ENCODE results near the gene PDXP.
A peak's percentile ranks its signal among the peaks of the same experiment; 100 is the strongest.

The PDXP gene

DNA sequence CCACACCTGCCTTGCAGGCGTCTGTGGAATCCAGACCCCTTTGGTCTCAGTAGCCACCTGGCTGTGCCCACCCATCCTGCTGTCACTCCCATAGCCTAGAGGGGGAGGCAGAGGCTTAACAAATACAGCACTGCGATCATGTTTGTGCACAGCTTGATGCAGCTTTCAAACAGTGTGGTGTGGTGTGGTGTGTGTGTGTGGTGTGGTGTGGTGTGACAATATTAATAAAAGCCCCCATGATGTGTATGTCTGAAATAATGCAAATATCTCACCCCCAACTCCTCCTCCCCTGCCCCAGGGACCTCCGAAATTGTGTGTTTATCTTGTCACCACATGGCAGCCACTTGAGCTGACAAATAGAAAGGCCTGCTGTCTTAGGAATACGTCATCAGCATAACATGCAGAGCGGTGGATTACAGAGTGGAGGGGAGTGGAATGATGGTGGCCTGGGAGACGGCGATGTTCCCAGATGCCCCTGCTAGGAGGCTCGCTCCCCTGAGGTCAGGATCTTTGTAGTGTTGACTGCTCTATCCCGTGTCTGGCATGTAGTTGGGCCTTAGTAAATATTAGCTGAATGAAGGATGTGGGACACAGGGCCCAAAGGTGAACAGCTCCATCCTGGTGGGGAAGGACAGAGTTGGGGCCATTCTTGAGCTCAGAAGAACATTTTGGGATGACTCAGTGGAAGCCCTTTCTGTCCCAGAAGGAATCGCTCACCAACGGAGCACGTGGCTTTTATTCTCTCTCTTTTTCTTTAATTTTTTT lies 2.8 kb downstream of the PDXP start (continued):
- no peak for TF ChIP-seq ZNF148 (tag by site-specific recombination; IDR thresholded peaks at IDR 0.05; ENCODE audit: borderline replicate concordance)
- TF ChIP-seq HOXA7 (CRISPR knock-in tag; IDR thresholded peaks at IDR 0.05; ENCODE audit: borderline replicate concordance), result no peak
- TF ChIP-seq, protein P1, sequence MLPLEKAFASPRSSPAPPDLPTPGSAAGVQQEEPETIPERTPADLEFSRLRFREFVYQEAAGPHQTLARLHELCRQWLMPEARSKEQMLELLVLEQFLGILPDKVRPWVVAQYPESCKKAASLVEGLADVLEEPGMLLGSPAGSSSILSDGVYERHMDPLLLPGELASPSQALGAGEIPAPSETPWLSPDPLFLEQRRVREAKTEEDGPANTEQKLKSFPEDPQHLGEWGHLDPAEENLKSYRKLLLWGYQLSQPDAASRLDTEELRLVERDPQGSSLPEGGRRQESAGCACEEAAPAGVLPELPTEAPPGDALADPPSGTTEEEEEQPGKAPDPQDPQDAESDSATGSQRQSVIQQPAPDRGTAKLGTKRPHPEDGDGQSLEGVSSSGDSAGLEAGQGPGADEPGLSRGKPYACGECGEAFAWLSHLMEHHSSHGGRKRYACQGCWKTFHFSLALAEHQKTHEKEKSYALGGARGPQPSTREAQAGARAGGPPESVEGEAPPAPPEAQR (tag by site-specific recombination; IDR thresholded peaks at IDR 0.05), result no peak
- TF ChIP-seq PRDM4 (tag by site-specific recombination; IDR thresholded peaks at IDR 0.05), result 0 out of 2 replicates have a peak, but pooled peaks have one; percentile 28
- TF ChIP-seq ZNF132 (tag by site-specific recombination; IDR thresholded peaks at IDR 0.05; ENCODE audit: borderline replicate concordance), result no peak
- no peak for TF ChIP-seq ZNF785 (tag by site-specific recombination; IDR thresholded peaks at IDR 0.05)
- TF ChIP-seq ZNF658 (tag by site-specific recombination; IDR thresholded peaks at IDR 0.05), result no peak
- TF ChIP-seq ZBTB21 (tag by site-specific recombination; IDR thresholded peaks at IDR 0.05), result peak; percentile 91
- no peak for TF ChIP-seq ZNF555 (tag by site-specific recombination; conservative IDR thresholded peaks at IDR 0.05)
- no peak for TF ChIP-seq ZNF776 (tag by site-specific recombination; IDR thresholded peaks at IDR 0.05; ENCODE audit: borderline replicate concordance)
- TF ChIP-seq ZNF433 (tag by site-specific recombination; IDR thresholded peaks at IDR 0.05; ENCODE audit: low read depth), result no peak
- TF ChIP-seq ZFP69B (tag by site-specific recombination; IDR thresholded peaks at IDR 0.05), result no peak
- 0 out of 2 replicates have a peak, but pooled peaks have one; percentile 34 for TF ChIP-seq ZNF394 (tag by site-specific recombination; IDR thresholded peaks at IDR 0.05; ENCODE audit: borderline replicate concordance)
- no peak for TF ChIP-seq ZNF138 (tag by site-specific recombination; IDR thresholded peaks at IDR 0.05; ENCODE audit: borderline replicate concordance)
- TF ChIP-seq ZNF248 (tag by site-specific recombination; IDR thresholded peaks at IDR 0.05), result no peak
- peak; percentile 25; the same call in 1 of the 2 replicates for TF ChIP-seq ZNF654 (tag by site-specific recombination; IDR thresholded peaks at IDR 0.05; ENCODE audit: low read depth)
- no peak for TF ChIP-seq AEBP2 (tag by site-specific recombination; IDR thresholded peaks at IDR 0.05; ENCODE audit: borderline replicate concordance)
- TF ChIP-seq ZNF843 (tag by site-specific recombination; IDR thresholded peaks at IDR 0.05), result no peak
- peak; percentile 62 for TF ChIP-seq ZNF341 (tag by site-specific recombination; IDR thresholded peaks at IDR 0.05; ENCODE audit: low read depth)
- peak; percentile 40 for TF ChIP-seq ZSCAN4 (tag by site-specific recombination; IDR thresholded peaks at IDR 0.05)
- no peak for TF ChIP-seq ZBTB7A (tag by site-specific recombination; IDR thresholded peaks at IDR 0.05; ENCODE audit: low read depth)
- no peak for TF ChIP-seq ZNF184 (tag by site-specific recombination; IDR thresholded peaks at IDR 0.05)
- no peak for TF ChIP-seq ZNF623 (tag by site-specific recombination; IDR thresholded peaks at IDR 0.05)
- no peak for TF ChIP-seq SCRT1 (tag by site-specific recombination; IDR thresholded peaks at IDR 0.05; ENCODE audit: borderline replicate concordance)
- TF ChIP-seq, protein P2, sequence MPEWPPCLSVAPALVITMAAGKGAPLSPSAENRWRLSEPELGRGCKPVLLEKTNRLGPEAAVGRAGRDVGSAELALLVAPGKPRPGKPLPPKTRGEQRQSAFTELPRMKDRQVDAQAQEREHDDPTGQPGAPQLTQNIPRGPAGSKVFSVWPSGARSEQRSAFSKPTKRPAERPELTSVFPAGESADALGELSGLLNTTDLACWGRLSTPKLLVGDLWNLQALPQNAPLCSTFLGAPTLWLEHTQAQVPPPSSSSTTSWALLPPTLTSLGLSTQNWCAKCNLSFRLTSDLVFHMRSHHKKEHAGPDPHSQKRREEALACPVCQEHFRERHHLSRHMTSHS (tag by site-specific recombination; IDR thresholded peaks at IDR 0.05), result no peak

Measured in HEK293 (cell line).